Heart right ventricle (tissue), 16 donors: ENCODE data around the gene STRIP2. TPM values are rescaled to one million over a fixed set of nuclear protein-coding genes. Genes with fewer than 3 reads are reported as not detected.
"Not testable (repeated sequence)": the region's sequence is repeated elsewhere in the genome, so short reads cannot be mapped to it uniquely, and the experiment has no call there.

Source experiments
- ATAC-seq, 8 donors: fragments of 200-7000 bp; cut with Tn5 transposase; one replicate each; pipeline ENCODE4 v1.9.1; 2020; ENCODE audit warnings: mild to moderate bottlenecking in 8 of 8, moderate library complexity in 8 of 8, moderate number of reproducible peaks in 1 of 8
- DNase-seq, 2 donors: peaks; one replicate each; pipeline ENCODE4 v3.0.0-alpha.2; 2020
- H3K27ac ChIP-seq, 10 donors: fragments of 200-600 bp; sonication (generic) in 2 of 10; one replicate each; pipeline versions ENCODE4 v1.5.0 to v1.8.0; 2020 to 2022; ENCODE audit warnings: mild to moderate bottlenecking in 3 of 10
- H3K27me3 ChIP-seq, 7 donors: fragments of 200-600 bp; one replicate each; pipeline ENCODE4 v1.8.0; 2021 to 2022; ENCODE audit warnings: mild to moderate bottlenecking in 2 of 7
- H3K36me3 ChIP-seq, 9 donors: fragments of 200-600 bp; sonication (generic) in 1 of 9; one replicate each; pipeline versions ENCODE4 v1.5.0 to v1.8.0; 2020 to 2022; ENCODE audit warnings: mild to moderate bottlenecking in 2 of 9
- H3K4me1 ChIP-seq, 9 donors: fragments of 200-600 bp; sonication (generic) in 1 of 9; one replicate each; pipeline versions ENCODE4 v1.5.0 to v1.8.0; 2020 to 2022; ENCODE audit warnings: mild to moderate bottlenecking in 4 of 9
- H3K4me3 ChIP-seq, 10 donors: fragments of 200-600 bp; sonication (generic) in 2 of 10; one replicate each; pipeline versions ENCODE4 v1.5.0 to v1.8.0; 2020 to 2022; ENCODE audit warnings: mild to moderate bottlenecking in 7 of 10, moderate library complexity in 2 of 10
- H3K9me3 ChIP-seq, 11 donors: fragments of 200-600 bp in 10 of 11; sonication (generic) in 2 of 11; one replicate each; pipeline versions ENCODE4 v1.5.0 to v1.8.0; 2013 to 2022; ENCODE audit warnings: mild to moderate bottlenecking in 2 of 11, control low read depth in 1 of 11, moderate library complexity in 1 of 11
- CTCF ChIP-seq, 9 donors: fragments of 200-600 bp; sonication (generic) in 2 of 9; IDR thresholded peaks; one replicate each; pipeline versions ENCODE4 v1.5.0 to v1.8.0; 2021 to 2022; ENCODE audit warnings: antibody characterized with exemption in 9 of 9, mild to moderate bottlenecking in 5 of 9, moderate library complexity in 1 of 9
- WGBS, 2 donors: extraction: QIAGEN DNeasy Blood & Tissue Kit; methylation state at CpG; one replicate each; pipeline ENCODE4 v1.1.7; 2013; ENCODE audit warnings: inconsistent platforms in 1 of 2; 5-methylcytosine and 5-hydroxymethylcytosine counted together
- intact Hi-C, 10 donors: fragments of 100-400 bp; cut with DNase I; formaldehyde crosslinking; loops; one replicate each; pipeline versions ENCODE4 v1.11.1 to v1.14.2; 2022
- polyA plus RNA-seq, 2 donors: library from polyadenylated mRNA; stranded (reverse); fragments of 200-250 nt; gene quantifications; one replicate each; pipeline ENCODE4 v1.2.3, GENCODE V29; 2013
- total RNA-seq, 10 donors: library from RNA; stranded (reverse); fragmentation: NEBNext Ultra II Directional in 3 of 10; extraction: Animal tissue kit (Norgen Biotek cat#: 25700) in 3 of 10; gene quantifications; one replicate each; pipeline versions ENCODE4 v1.2.1 to v1.2.4, GENCODE V29; 2021 to 2023
- donor health status: Arrhythmogenic right ventricular cardiomyopathy.
- donor health status: ischemic (EF 13 %, LVEDD 7.1; RV severe dilation, severe dysfunction).
- donor health status: healthy with polysubstance abuse.
- donor health status: DM: no; HTN: yes; CAD: no.
- donor health status: DM: no; HTN: no; CAD: no.
- donor health status: ischemic (EF 25% LVEDD 6.9; RV normal size, moderate dysfunction).
- donor health status: ischemic (EF 25% LVEDD 5.7; RV mildly dilated, moderate dysfunction).
- donor health status: healthy.
- donor health status: DM: yes; HTN: yes; CAD: no.
- donor health status: Ischemic cardiomyopathy.
- donor health status: ischemic (EF 35%, LVEDD 5.7; RV mildly dilated, moderate dysfunction).
- donor health status: nonischemic (EF 11% LVEDD 7.7; RV severe dilation, severe dysfunction).
- donor health status: DM: yes; HTN: yes; CAD: no.
- donor health status: PGD.
- donor health status: ischemic (EF 29% LVEDD 5.4; RV normal size, mild dysfunction).
- donor health status: nonischemic (EF 23%, LVEDD 6.1; RV moderate dilation, normal function).

STRIP2 gene
- total and polyA plus RNA-seq, 12 donors = 10.6 to 36.9 (median 20.8) TPM

GRCh38 chr7:129468547-129468946 is 34.3 kb downstream of the STRIP2 start:
- intact Hi-C loops = loop anchor here in 4 of 10 donors (2.0 to 10.0 kb wide), 2 partner anchors 98 to 254 kb away; no protein-coding TSS in a partner anchor
- H3K9me3 ChIP-seq = no peaks in the 10 kb centered on the region
- peaks cover 0 to 17% (median 0%) of the 10 kb centered on the region in 9 donors for H3K36me3 ChIP-seq
- H3K27me3 ChIP-seq = no peaks in the 10 kb centered on the region
- no peak for TF ChIP-seq CTCF (IDR thresholded peaks at IDR 0.05)
- no peak overlapping the region for H3K4me3 ChIP-seq
- DNase-seq (no peak), ATAC-seq (peak in 1 of 8 donors; percentile 11)
- 59 to 75% methylated on average over 4 of the region's 4 CpGs for WGBS, 2 donors
- peaks cover 0 to 8% (median 0%) of the 10 kb centered on the region in 9 donors for H3K4me1 ChIP-seq
- H3K27ac ChIP-seq = peak overlapping the region in 1 of 10 donors; percentile 0

- peaks cover 0 to 14% (median 0%) of the 10 kb centered on the region in 9 donors for H3K36me3 ChIP-seq
- TF ChIP-seq CTCF (IDR thresholded peaks at IDR 0.05) = no peak
- no peaks in the 10 kb centered on the region for H3K4me1 ChIP-seq
- ATAC-seq = no peak
- H3K27ac ChIP-seq = no peak overlapping the region
- DNase-seq = no peak
- no peak overlapping the region for H3K4me3 ChIP-seq
- no peaks in the 10 kb centered on the region for H3K9me3 ChIP-seq
- H3K27me3 ChIP-seq = no peaks in the 10 kb centered on the region
- intact Hi-C loops = loop anchor here in 9 of 10 donors (2.0 to 10.0 kb wide), 9 partner anchors 99 to 255 kb away; partner anchors contain the start of gene AHCYL2 (in 1 of the 9)
These were observed 35.7 kb downstream of the STRIP2 start for GRCh38 chr7:129469930-129470329.

DNA sequence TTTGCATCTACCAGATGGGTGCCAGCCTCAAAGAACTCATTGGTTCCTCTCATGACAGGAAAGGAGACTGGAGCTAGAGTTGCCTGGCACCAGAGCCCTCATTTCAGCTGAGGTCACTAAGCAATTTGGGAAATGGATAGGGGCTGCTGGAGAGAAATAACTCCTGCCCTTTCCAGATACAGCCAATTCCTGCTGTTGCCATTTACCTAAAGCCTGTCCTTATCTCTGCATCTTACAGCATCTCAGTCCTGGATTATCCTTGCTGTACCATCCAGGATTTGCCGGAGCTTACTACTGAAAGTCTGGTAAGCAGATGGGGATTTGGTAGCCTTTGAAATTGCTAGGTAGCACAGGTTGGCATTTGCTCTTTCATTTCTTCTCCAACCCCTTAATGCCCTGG is 36.2 kb downstream of the STRIP2 start:
- H3K4me3 ChIP-seq = no peak overlapping the region
- H3K27me3 ChIP-seq = no peaks in the 10 kb centered on the region
- WGBS, 2 donors = 87 to 95% methylated on average over 1 of the region's 1 CpG
- intact Hi-C loops = loop anchor here in 9 of 10 donors (2.0 to 10.0 kb wide), 8 partner anchors 102 to 256 kb away; partner anchors contain the start of gene AHCYL2 (in 1 of the 9)
- H3K36me3 ChIP-seq = peaks cover 0 to 11% (median 0%) of the 10 kb centered on the region in 9 donors
- no peaks in the 10 kb centered on the region for H3K4me1 ChIP-seq
- DNase-seq (no peak), ATAC-seq (no peak)
- H3K27ac ChIP-seq = no peak overlapping the region
- H3K9me3 ChIP-seq = no peaks in the 10 kb centered on the region
- no peak for TF ChIP-seq CTCF (IDR thresholded peaks at IDR 0.05)

GRCh38 chr7:129471402-129471827 is 37.2 kb downstream of the STRIP2 start:
- ATAC-seq = no peak
- H3K27me3 ChIP-seq = no peaks in the 10 kb centered on the region
- no peak overlapping the region for H3K27ac ChIP-seq
- intact Hi-C loops = loop anchor here in 9 of 10 donors (2.0 to 10.0 kb wide), 8 partner anchors 103 to 257 kb away; partner anchors contain the start of gene AHCYL2 (in 1 of the 9)
- H3K4me1 ChIP-seq = no peaks in the 10 kb centered on the region
- TF ChIP-seq CTCF (IDR thresholded peaks at IDR 0.05) = no peak
- peaks cover 0 to 9% (median 0%) of the 10 kb centered on the region in 9 donors for H3K36me3 ChIP-seq
- no peak for DNase-seq
- H3K9me3 ChIP-seq = no peaks in the 10 kb centered on the region
- H3K4me3 ChIP-seq = no peak overlapping the region

GRCh38 chr7:129475931-129476330 is 41.7 kb downstream of the STRIP2 start:
- intact Hi-C loops = loop anchor here in 4 of 10 donors (10.0 kb wide), 3 partner anchors 169 to 261 kb away; partner anchors contain the start of gene AHCYL2 (in 1 of the 4)
- not testable (repeated sequence) for H3K9me3 ChIP-seq, ATAC-seq

DNA sequence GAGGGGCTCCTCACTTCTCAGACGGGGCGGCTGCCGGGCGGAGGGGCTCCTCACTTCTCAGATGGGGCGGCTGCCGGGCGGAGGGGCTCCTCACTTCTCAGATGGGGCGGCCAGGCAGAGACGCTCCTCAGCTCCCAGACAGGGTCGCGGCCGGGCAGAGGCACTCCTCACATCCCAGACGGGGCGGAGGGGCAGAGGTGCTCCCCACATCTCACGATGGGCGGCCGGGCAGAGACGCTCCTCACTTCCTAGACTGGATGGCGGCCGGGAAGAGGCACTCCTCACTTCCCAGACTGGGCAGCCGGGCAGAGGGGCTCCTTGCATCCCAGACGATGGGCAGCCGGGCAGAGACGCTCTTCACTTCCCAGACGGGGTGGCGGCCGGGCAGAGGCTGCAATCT is 42.2 kb downstream of the STRIP2 start:
- H3K27me3 ChIP-seq, DNase-seq, H3K4me1 ChIP-seq, H3K4me3 ChIP-seq, H3K9me3 ChIP-seq, ATAC-seq, H3K27ac ChIP-seq: not testable (repeated sequence)
- H3K36me3 ChIP-seq = peaks cover 0 to 10% (median 0%) of the 10 kb centered on the region in 9 donors
- intact Hi-C loops = loop anchor here in 4 of 10 donors (10.0 kb wide), 3 partner anchors 168 to 262 kb away; partner anchors contain the start of gene AHCYL2 (in 1 of the 4)
- WGBS, 2 donors = 97 to 98% methylated on average over 21 to 23 of the region's 27 CpGs

More at GRCh38 chr7:129475931-129476330, 41.7 kb downstream of the STRIP2 start:
- not testable (repeated sequence) for H3K27ac ChIP-seq, H3K4me1 ChIP-seq, H3K36me3 ChIP-seq, DNase-seq, H3K27me3 ChIP-seq, H3K4me3 ChIP-seq
- whole genome bisulfite sequencing, 2 donors = 95% methylated on average over 23 to 27 of the region's 27 CpGs
